ENCODE results near the gene IGIP.

- TF ChIP-seq CTCF (IDR thresholded peaks at IDR 0.05; ENCODE audit: extremely low read depth in 1 of 2, insufficient read depth in 1 of 2, low read depth in 1 of 2, low read length in 2 of 2) (no peak), POLR2A (IDR thresholded peaks at IDR 0.05; ENCODE audit: low read depth, low read length) (no peak), EZH2 (IDR thresholded peaks at IDR 0.05; ENCODE audit: borderline replicate concordance, low read depth, low read length, severe bottlenecking) (peak; percentile 61), JUN (IDR thresholded peaks at IDR 0.05; ENCODE audit: borderline replicate concordance, insufficient read depth, insufficient read length, low read depth) (no peak), MAX (IDR thresholded peaks at IDR 0.05; ENCODE audit: insufficient read depth, insufficient read length) (no peak), POLR2AphosphoS5 (IDR thresholded peaks at IDR 0.05; ENCODE audit: insufficient read depth, low read depth, low read length) (no peak), FOS (IDR thresholded peaks at IDR 0.05; ENCODE audit: borderline replicate concordance, insufficient read depth, low read length) (no peak), GATA2 (IDR thresholded peaks at IDR 0.05; ENCODE audit: insufficient read depth, insufficient read length, low read depth, low read length) (no peak), MYC (IDR thresholded peaks at IDR 0.05; ENCODE audit: low read depth, low read length) (no peak)
Measured at GRCh38 chr5:140112685-140113179, 13.0 kb upstream of the IGIP start.

Data from endothelial cell of umbilical vein (primary cell).